ENCODE data around the gene XNDC1N. TPM values are rescaled to one million over a fixed set of nuclear protein-coding genes. Genes with fewer than 3 reads are reported as not detected.

Gene XNDC1N
- total and polyA plus RNA-seq, 2 of the 13 experiments (the other 11 are each of a cell fraction or from before 2014, with no cell fraction given), result 3.4 to 7.5 TPM

GRCh38 chr11:71927820-71928736 is at the start of gene XNDC1N (continued):
- TF ChIP-seq RBM39 (IDR thresholded peaks at IDR 0.05; ENCODE audit: low read depth, low read length, poor library complexity, severe bottlenecking) (no peak), PHF8 (CRISPR knock-in tag; IDR thresholded peaks at IDR 0.05) (peak; percentile 63), ELF4 (CRISPR knock-in tag; IDR thresholded peaks at IDR 0.05; ENCODE audit: borderline replicate concordance) (peak; percentile 90; the same call in 1 of the 2 replicates), ZBTB37 (CRISPR knock-in tag; IDR thresholded peaks at IDR 0.05) (no peak), ELK4 (CRISPR knock-in tag; IDR thresholded peaks at IDR 0.05; ENCODE audit: borderline replicate concordance) (no peak), SNAI1 (CRISPR knock-in tag; IDR thresholded peaks at IDR 0.05; ENCODE audit: borderline replicate concordance) (no peak), RXRA (CRISPR knock-in tag; IDR thresholded peaks at IDR 0.05) (no peak), TMF1 (CRISPR knock-in tag; IDR thresholded peaks at IDR 0.05; ENCODE audit: low read depth) (no peak), SIX1 (CRISPR knock-in tag; IDR thresholded peaks at IDR 0.05; ENCODE audit: borderline replicate concordance) (0 out of 2 replicates have a peak, but pooled peaks have one; percentile 20), ETV6 (CRISPR knock-in tag; conservative IDR thresholded peaks at IDR 0.05) (no peak), GMEB1 (CRISPR knock-in tag; IDR thresholded peaks at IDR 0.05; ENCODE audit: borderline replicate concordance) (peak; percentile 59; the same call in 1 of the 2 replicates), MED8 (CRISPR knock-in tag; IDR thresholded peaks at IDR 0.05; ENCODE audit: insufficient replicate concordance) (peak; percentile 30), ZNF792 (CRISPR knock-in tag; IDR thresholded peaks at IDR 0.05) (no peak), ZNF672 (CRISPR knock-in tag; IDR thresholded peaks at IDR 0.05) (0 out of 2 replicates have a peak, but pooled peaks have one; percentile 5), KMT2B (CRISPR knock-in tag; IDR thresholded peaks at IDR 0.05) (peak; percentile 90), BRD4 (CRISPR knock-in tag; IDR thresholded peaks at IDR 0.05) (0 out of 2 replicates have a peak, but pooled peaks have one; percentile 33), ZNF281 (CRISPR knock-in tag; IDR thresholded peaks at IDR 0.05; ENCODE audit: borderline replicate concordance) (no peak), CENPX (CRISPR knock-in tag; IDR thresholded peaks at IDR 0.05) (no peak), ZNF800 (CRISPR knock-in tag; IDR thresholded peaks at IDR 0.05) (no peak)
